GM12878 (cell line): ENCODE data around the gene BRINP3. TPM values are rescaled to one million over a fixed set of nuclear protein-coding genes. Genes with fewer than 3 reads are reported as not detected.

Source experiments
- ATAC-seq: fragments of 200-7000 bp; cut with Tn5 transposase; 3 replicates; pipeline ENCODE4 v1.9.1; 2020; ENCODE audit warnings: mild to moderate bottlenecking, moderate library complexity
- BruUV-seq: library from RNA; stranded (reverse); fragments of 400-500 nt; replicated peaks from 2 replicates; lab custom pipeline; 2021; lab: Mats Ljungman, UMichigan
- CTCF ChIA-PET: fragments of 300-600 bp; sonication (Branson Sonifier 250); formaldehyde crosslinking; extraction: SDS; loops from one replicate; lab custom pipeline; 2021; ENCODE audit warnings: inconsistent platforms; lab: Yijun Ruan, JAX
- POLR2A ChIA-PET: fragments of 350-600 bp; formaldehyde crosslinking; extraction: SDS; loops from one replicate; lab custom pipeline; 2021; ENCODE audit warnings: inconsistent platforms; lab: Charles Lee
- RAD21 ChIA-PET: fragments of 300-600 bp; sonication (Branson Sonifier 250); formaldehyde crosslinking; loops from one replicate; lab custom pipeline; 2023; ENCODE audit warnings: antibody characterized with exemption; ENCODE audit not compliant: unreplicated experiment; lab: Charles Lee
- SMC1A ChIA-PET: fragments of 300-600 bp; sonication (Branson Sonifier 250); formaldehyde crosslinking; loops from one replicate; lab custom pipeline; 2023; ENCODE audit not compliant: unreplicated experiment, uncharacterized antibody; lab: Charles Lee
- DNase-seq: peaks from one replicate; pipeline ENCODE4 v3.0.0-alpha.2; 2011; ENCODE audit warnings: low read depth, low spot score
- FAIRE-seq: peaks from 3 replicates; lab custom pipeline; 2011; peaks lifted over from hg19 to GRCh38; lab: Jason Lieb, UNC
- H2AFZ ChIP-seq: 2 replicates; pipeline ENCODE4 v1.6.0; 2011; ENCODE audit warnings: low read depth, low read length, control low read depth; ENCODE audit not compliant: control insufficient read depth
- H3K27ac ChIP-seq: 2 replicates; pipeline ENCODE4 v1.5.1; 2011; ENCODE audit warnings: control low read depth; ENCODE audit not compliant: control insufficient read depth, insufficient read depth
- H3K27me3 ChIP-seq, 2 experiments: replicated peaks in 1 of 2; 2 replicates each; pipeline versions ENCODE4 v1.6.0 to v1.6.1; 2011; ENCODE audit warnings: low read length in 1 of 2; ENCODE audit not compliant: control insufficient read depth in 2 of 2, insufficient read depth in 2 of 2
- H3K36me3 ChIP-seq, 2 experiments: 2 replicates each; pipeline ENCODE4 v1.5.1; 2011; ENCODE audit warnings: low read length in 1 of 2; ENCODE audit not compliant: control insufficient read depth in 2 of 2, insufficient read depth in 2 of 2
- H3K4me1 ChIP-seq: 2 replicates; pipeline ENCODE4 v1.6.1; 2011; ENCODE audit warnings: mild to moderate bottlenecking, low read length, moderate library complexity, mixed read lengths; ENCODE audit not compliant: control insufficient read depth, insufficient read depth
- H3K4me2 ChIP-seq: 2 replicates; pipeline ENCODE4 v1.6.0; 2011; ENCODE audit warnings: control low read depth; ENCODE audit not compliant: control insufficient read depth, insufficient read depth
- H3K4me3 ChIP-seq: fragments of 200-600 bp; sonication (generic); 2 replicates; pipeline ENCODE4 v1.5.1; 2016
- H3K79me2 ChIP-seq: 2 replicates; pipeline ENCODE4 v1.6.0; 2011; ENCODE audit warnings: low read length; ENCODE audit not compliant: control insufficient read depth, insufficient read depth
- H3K9ac ChIP-seq: 2 replicates; pipeline ENCODE4 v1.8.0; 2011; ENCODE audit warnings: low read length, control low read depth, mixed read lengths; ENCODE audit not compliant: control insufficient read depth, insufficient read depth
- H3K9me3 ChIP-seq: replicated peaks from 3 replicates; pipeline ENCODE4 v1.5.1; 2011; ENCODE audit warnings: mild to moderate bottlenecking, low read length; ENCODE audit not compliant: control insufficient read depth, insufficient read depth
- H4K20me1 ChIP-seq: 2 replicates; pipeline ENCODE4 v1.6.0; 2011; ENCODE audit not compliant: control insufficient read depth, insufficient read depth
- NFYA ChIP-seq: IDR thresholded peaks from 2 replicates; pipeline ENCODE4 v1.6.1; 2011; ENCODE audit warnings: low read depth, mild to moderate bottlenecking, low read length, improper control_type of control experiment, borderline replicate concordance
- NFYB ChIP-seq: IDR thresholded peaks from 2 replicates; pipeline ENCODE4 v1.6.1; 2011; ENCODE audit warnings: low read depth, mild to moderate bottlenecking, low read length, improper control_type of control experiment, moderate library complexity; ENCODE audit not compliant: insufficient read depth
- NRF1 ChIP-seq: conservative IDR thresholded peaks from 2 replicates; pipeline ENCODE4 v1.6.1; 2011; ENCODE audit warnings: mild to moderate bottlenecking, low read depth, low read length, improper control_type of control experiment
- PAX5 ChIP-seq: IDR thresholded peaks from 2 replicates; pipeline ENCODE4 v1.6.1; 2011; ENCODE audit warnings: low read depth, low read length, borderline replicate concordance
- RFX5 ChIP-seq: IDR thresholded peaks from 2 replicates; pipeline ENCODE4 v1.6.1; 2011; ENCODE audit warnings: low read depth, low read length, improper control_type of control experiment
- STAT1 ChIP-seq: fragments of 450-650 bp; conservative IDR thresholded peaks from 2 replicates; pipeline ENCODE4 v1.6.1; 2014; ENCODE audit warnings: antibody characterized with exemption, mild to moderate bottlenecking
- WGBS: methylation state at CpG from one replicate; pipeline ENCODE4 v1.1.6; 2016; ENCODE audit warnings: low lambda C conversion rate; ENCODE audit not compliant: insufficient replicate concordance, insufficient coverage; ENCODE audit errors: missing lambda C conversion rate; 5-methylcytosine and 5-hydroxymethylcytosine counted together
- in situ Hi-C: fragments of 300-500 bp; cut with MboI; formaldehyde crosslinking; loops from 9 replicates; pipeline ENCODE4 v1.14.3; 2018; ENCODE audit warnings: mixed read lengths
- intact Hi-C: fragments of 100-400 bp; cut with micrococcal nuclease; formaldehyde crosslinking; loops from one replicate; pipeline ENCODE4 v1.14.2; 2022; ENCODE audit not compliant: unreplicated experiment
- polyA plus RNA-seq, 11 experiments: library from polyadenylated mRNA; depleted of rRNA in 4 of 11; unstranded in 6 of 11; stranded (reverse) in 5 of 11; fragments of >200 nt; fragmentation: Nextera tagmentation in 4 of 11; fragmentation: Illumina TruSeq in 1 of 11; extraction: Ambion mirVana in 4 of 11; extraction: Trizol in 1 of 11; gene quantifications; 1 replicate in 1 of 11; 2 replicates in 10 of 11; pipeline versions ENCODE4 v1.2.1 to v1.2.3, GENCODE V29; 2011 to 2016; ENCODE audit warnings: inconsistent platforms in 2 of 11, missing spikeins in 2 of 11, low read depth in 1 of 11
- total RNA-seq, 4 experiments: library from RNA; depleted of rRNA in 3 of 4; stranded (reverse); fragments of >200 nt in 3 of 4; fragmentation: Illumina TruSeq in 1 of 4; extraction: Trizol in 1 of 4; gene quantifications; 2 replicates each; pipeline versions ENCODE4 v1.2.1 to v1.2.3, GENCODE V29; 2013 to 2021
- TF ChIP-seq, protein P1 (sequence below): fragments of 450-650 bp; IDR thresholded peaks from 2 replicates; pipeline ENCODE4 v1.6.1; 2016; ENCODE audit warnings: mild to moderate bottlenecking

The BRINP3 gene
- total and polyA plus RNA-seq, 10 of the 15 experiments (the other 5 are each of a cell fraction or from before 2014, with no cell fraction given): under 0.01 TPM; not detected in 9

- no peaks in the 10 kb centered on the region for H3K9me3 ChIP-seq
- H3K4me1 ChIP-seq: no peaks in the 10 kb centered on the region
- H2AFZ ChIP-seq: no peak overlapping the region
- ChIA-PET CTCF (interaction anchor here (1.1 kb wide), 1 partner anchor 9 kb away, joined by 5 read pairs; no protein-coding TSS in a partner anchor), POLR2A (no interaction called here), RAD21 (no interaction called here), SMC1A (interaction anchor here (0.7 to 1.1 kb wide), 2 partner anchors 9 to 45 kb away, joined by 3 read pairs; no protein-coding TSS in a partner anchor)
- no peak overlapping the region for H3K27ac ChIP-seq
- ATAC-seq (no peak), FAIRE-seq (no peak), DNase-seq (no peak)
- in situ Hi-C loops: no loop called here
- WGBS: 30% methylated on average over 8 of the region's 8 CpGs
- no peaks in the 10 kb centered on the region for H3K27me3 ChIP-seq
- H4K20me1 ChIP-seq: no peaks in the 10 kb centered on the region
- H3K79me2 ChIP-seq: no peaks in the 10 kb centered on the region
- H3K4me2 ChIP-seq: no peak overlapping the region
- TF ChIP-seq, protein P1, sequence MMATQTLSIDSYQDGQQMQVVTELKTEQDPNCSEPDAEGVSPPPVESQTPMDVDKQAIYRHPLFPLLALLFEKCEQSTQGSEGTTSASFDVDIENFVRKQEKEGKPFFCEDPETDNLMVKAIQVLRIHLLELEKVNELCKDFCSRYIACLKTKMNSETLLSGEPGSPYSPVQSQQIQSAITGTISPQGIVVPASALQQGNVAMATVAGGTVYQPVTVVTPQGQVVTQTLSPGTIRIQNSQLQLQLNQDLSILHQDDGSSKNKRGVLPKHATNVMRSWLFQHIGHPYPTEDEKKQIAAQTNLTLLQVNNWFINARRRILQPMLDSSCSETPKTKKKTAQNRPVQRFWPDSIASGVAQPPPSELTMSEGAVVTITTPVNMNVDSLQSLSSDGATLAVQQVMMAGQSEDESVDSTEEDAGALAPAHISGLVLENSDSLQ: no peak
- TF ChIP-seq RFX5: no peak
- TF ChIP-seq NFYA: no peak
- no peak for TF ChIP-seq PAX5
- TF ChIP-seq STAT1: no peak
- TF ChIP-seq NRF1: no peak
- no peak for TF ChIP-seq NFYB
- no peak overlapping the region for H3K9ac ChIP-seq
- no TSS peak for BruUV-seq
- no peaks in the 10 kb centered on the region for H3K36me3 ChIP-seq
- intact Hi-C loops: no loop called here
- H3K4me3 ChIP-seq: no peak overlapping the region
Observed at GRCh38 chr1:190172651-190173430, 304.8 kb downstream of the BRINP3 start.
